SHP77 (cell line): ENCODE results near the gene MARCHF3.
"Not testable (repeated sequence)": the region's sequence is repeated elsewhere in the genome, so short reads cannot be mapped to it uniquely, and the experiment has no call there.

Experiments
- DNase-seq, 2 experiments: peaks; one replicate each; lab custom pipeline; 2025; lab: John Stamatoyannopoulos, UW

MARCHF3 gene

GRCh38 chr5:127051591-127051990, 21.2 kb upstream of the MARCHF3 start:
- no peak for DNase-seq

GRCh38 chr5:127046343-127047072, 16.1 kb upstream of the MARCHF3 start:
- DNase-seq, result no peak

- no peak for DNase-seq
Observed at GRCh38 chr5:127042593-127042992, 12.2 kb upstream of the MARCHF3 start.

GRCh38 chr5:127041571-127041970, 11.2 kb upstream of the MARCHF3 start:
- DNase-seq, result no peak

GRCh38 chr5:127040796-127041520, 10.6 kb upstream of the MARCHF3 start:
- no peak for DNase-seq

- DNase-seq, result no peak
Observed at GRCh38 chr5:127038550-127038949, 8.2 kb upstream of the MARCHF3 start.

GRCh38 chr5:127031863-127032232, 1.5 kb upstream of the MARCHF3 start:
- no peak for DNase-seq

- DNase-seq, result peak in 1 of 2 experiments; percentile 18
Observed at GRCh38 chr5:127031147-127031862, 947 bp upstream of the MARCHF3 start.

GRCh38 chr5:127029581-127030258, 638 bp downstream of the MARCHF3 start:
- peak; percentile 80 to 84 for DNase-seq

GRCh38 chr5:127028822-127029457, 1.4 kb downstream of the MARCHF3 start:
- DNase-seq, result peak; percentile 46 to 66

- DNase-seq, result no peak
Observed at GRCh38 chr5:127027539-127027938, 2.8 kb downstream of the MARCHF3 start.

GRCh38 chr5:127026166-127026565, 4.2 kb downstream of the MARCHF3 start:
- no peak for DNase-seq

- DNase-seq, result no peak
Observed at GRCh38 chr5:127025467-127025866, 4.9 kb downstream of the MARCHF3 start.

- no peak for DNase-seq
Observed at GRCh38 chr5:127024821-127025220, 5.5 kb downstream of the MARCHF3 start.

- DNase-seq, result not testable (repeated sequence)
Observed at GRCh38 chr5:127023552-127024191, 6.7 kb downstream of the MARCHF3 start.

GRCh38 chr5:127022846-127023245, 7.5 kb downstream of the MARCHF3 start:
- no peak for DNase-seq

- DNase-seq, result no peak
Observed at GRCh38 chr5:127019928-127020327, 10.4 kb downstream of the MARCHF3 start.

- DNase-seq, result not testable (repeated sequence)
Observed at GRCh38 chr5:127016722-127017121, 13.6 kb downstream of the MARCHF3 start.

- DNase-seq, result no peak
Observed at GRCh38 chr5:127015716-127016115, 14.6 kb downstream of the MARCHF3 start.

- no peak for DNase-seq
Observed at GRCh38 chr5:127014573-127014972, 15.8 kb downstream of the MARCHF3 start.

GRCh38 chr5:127013407-127013806, 17.0 kb downstream of the MARCHF3 start:
- DNase-seq, result no peak
